CD4-positive, alpha-beta T cell (primary cell): Measurements from ENCODE around the gene PTPRN2. TPM values are rescaled to one million over a fixed set of nuclear protein-coding genes. Genes with fewer than 3 reads are reported as not detected.
"Not testable (repeated sequence)": the region's sequence is repeated elsewhere in the genome, so short reads cannot be mapped to it uniquely, and the experiment has no call there.

ENCODE experiments used
- ATAC-seq: fragments of 200-7000 bp; cut with Tn5 transposase; one replicate; pipeline ENCODE4 v1.10.0; 2022; ENCODE audit warnings: mild to moderate bottlenecking; ENCODE audit not compliant: poor library complexity
- CTCF ChIA-PET: fragments of 350-600 bp; sonication (Branson Sonifier 250); formaldehyde crosslinking; loops from one replicate; lab custom pipeline; 2021; ENCODE audit warnings: antibody characterized with exemption, inconsistent platforms; lab: Charles Lee
- POLR2A ChIA-PET: fragments of 350-600 bp; sonication (Branson Sonifier 250); formaldehyde crosslinking; loops from one replicate; lab custom pipeline; 2021; ENCODE audit warnings: antibody characterized with exemption, inconsistent platforms; lab: Charles Lee
- DNase-seq, 14 experiments: peaks; one replicate each; pipeline ENCODE4 v3.0.0-alpha.2; 2013 to 2020; ENCODE audit warnings: mixed read lengths in 2 of 14
- H3K27ac ChIP-seq, 2 donors: one replicate each; pipeline versions ENCODE4 v1.5.1 to v1.7.0; 2013; ENCODE audit warnings: low read length in 2 of 2, low read depth in 1 of 2, mild to moderate bottlenecking in 1 of 2
- H3K27me3 ChIP-seq, 2 experiments: 1 replicate in 1 of 2; 2 replicates in 1 of 2; pipeline versions ENCODE4 v1.6.1 to v1.7.0; 2013; ENCODE audit warnings: low read length in 2 of 2, control low read depth in 1 of 2, mild to moderate bottlenecking in 1 of 2, moderate library complexity in 1 of 2; ENCODE audit not compliant: insufficient read depth in 2 of 2, control insufficient read depth in 1 of 2
- H3K36me3 ChIP-seq: one replicate; pipeline ENCODE4 v1.6.1; 2013; ENCODE audit warnings: low read length, control low read depth; ENCODE audit not compliant: insufficient read depth
- H3K4me1 ChIP-seq: one replicate; pipeline ENCODE4 v1.6.1; 2013; ENCODE audit warnings: low read length, control low read depth; ENCODE audit not compliant: insufficient read depth
- H3K4me3 ChIP-seq: one replicate; pipeline ENCODE4 v1.5.1; 2013; ENCODE audit warnings: mild to moderate bottlenecking, low read length, moderate library complexity
- H3K9me3 ChIP-seq, 2 experiments: 1 replicate in 1 of 2; 2 replicates in 1 of 2; pipeline versions ENCODE4 v1.6.1 to v1.7.0; 2013; ENCODE audit warnings: low read length in 2 of 2, mild to moderate bottlenecking in 2 of 2, control low read depth in 1 of 2, moderate library complexity in 1 of 2; ENCODE audit not compliant: control insufficient read depth in 1 of 2, insufficient read depth in 1 of 2
- H3K27ac Mint-ChIP-seq: one replicate; pipeline ENCODE4 v1.8.0; 2020; ENCODE audit warnings: mixed read lengths
- H3K27me3 Mint-ChIP-seq: one replicate; pipeline ENCODE4 v1.8.0; 2021; ENCODE audit warnings: mixed read lengths
- H3K36me3 Mint-ChIP-seq: one replicate; pipeline ENCODE4 v1.8.0; 2021; ENCODE audit warnings: low read depth, mixed read lengths
- H3K4me1 Mint-ChIP-seq: one replicate; pipeline ENCODE4 v1.8.0; 2021; ENCODE audit warnings: low read depth, mixed read lengths
- H3K4me3 Mint-ChIP-seq: one replicate; pipeline ENCODE4 v1.8.0; 2020; ENCODE audit warnings: mild to moderate bottlenecking, mixed read lengths
- H3K9me3 Mint-ChIP-seq: one replicate; pipeline ENCODE4 v1.8.0; 2020; ENCODE audit warnings: mixed read lengths
- CTCF ChIP-seq: fragments of 200-600 bp; IDR thresholded peaks from one replicate; pipeline ENCODE4 v1.8.0; 2022; ENCODE audit warnings: antibody characterized with exemption, mild to moderate bottlenecking
- intact Hi-C, 2 experiments: fragments of 100-400 bp; cut with DNase I in 1 of 2; cut with micrococcal nuclease in 1 of 2; formaldehyde crosslinking; loops; one replicate each; pipeline versions ENCODE4 v1.15.1 to v1.9.0; 2023 to 2025; cut with DNase I, micrococcal nuclease
- total RNA-seq, 174 experiments: library from RNA in 2 of 174; stranded (reverse) in 2 of 174; gene quantifications; one replicate each; pipeline ENCODE4 v1.2.3 and lab custom pipeline; 2021 to 2026

The PTPRN2 gene
- total RNA-seq, 2 experiments from 2014 or later: 0.34 to 0.44 TPM

DNA sequence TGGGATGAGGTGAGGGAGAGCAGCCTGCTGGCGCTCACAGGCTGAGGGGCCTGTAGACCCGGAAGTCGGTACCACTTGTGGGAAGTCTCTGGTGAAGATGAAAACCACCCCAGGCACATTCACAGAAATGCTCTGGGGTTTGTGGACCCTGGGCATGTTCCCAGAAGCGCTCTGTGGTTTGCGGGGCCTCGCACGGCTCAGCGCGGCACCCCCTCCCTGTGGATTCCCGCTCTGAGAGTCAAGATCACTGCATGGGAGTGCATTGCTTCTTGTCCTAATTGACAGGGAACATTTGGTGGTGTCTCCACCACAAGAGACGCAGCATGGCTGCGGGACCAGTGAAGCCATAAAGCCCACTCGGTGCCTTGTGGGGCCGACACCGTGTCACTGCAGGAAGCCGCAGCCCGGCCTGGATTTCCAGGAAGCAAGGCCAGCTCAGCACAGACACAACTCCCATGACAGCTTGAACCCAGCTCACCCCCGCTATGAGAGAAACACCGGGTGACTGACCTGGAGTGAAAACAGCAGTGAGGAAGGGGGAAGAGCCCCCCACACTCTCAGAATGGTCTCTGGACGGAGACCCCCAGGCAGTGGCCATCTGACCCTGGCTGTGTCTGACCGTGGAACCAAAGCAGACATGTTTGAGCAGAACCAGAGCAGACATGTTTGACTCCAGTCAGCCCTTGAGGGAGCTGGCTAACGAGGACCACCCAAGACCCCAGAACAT lies 157.2 kb downstream of the PTPRN2 start:
- H3K4me3 Mint-ChIP-seq: no peak overlapping the region
- H3K9me3 Mint-ChIP-seq: no peaks in the 10 kb centered on the region
- Histone ChIP-seq H3K27me3 (peaks cover 0 to 2% of the 10 kb centered on the region in 2 experiments), H3K4me3 (no peak overlapping the region), H3K27ac (no peak overlapping the region), H3K36me3 (no peaks in the 10 kb centered on the region), H3K9me3 (peaks cover 0 to 5% of the 10 kb centered on the region in 2 experiments), H3K4me1 (no peaks in the 10 kb centered on the region)
- ATAC-seq (no peak), DNase-seq (no peak)
- intact Hi-C loops: no loop called here
- H3K27ac Mint-ChIP-seq: no peak overlapping the region
- H3K27me3 Mint-ChIP-seq: peaks cover 5% of the 10 kb centered on the region
- no peak for TF ChIP-seq CTCF
- CTCF ChIA-PET: no interaction called here
- no peaks in the 10 kb centered on the region for H3K4me1 Mint-ChIP-seq
- no peaks in the 10 kb centered on the region for H3K36me3 Mint-ChIP-seq
- POLR2A ChIA-PET: no interaction called here

DNA sequence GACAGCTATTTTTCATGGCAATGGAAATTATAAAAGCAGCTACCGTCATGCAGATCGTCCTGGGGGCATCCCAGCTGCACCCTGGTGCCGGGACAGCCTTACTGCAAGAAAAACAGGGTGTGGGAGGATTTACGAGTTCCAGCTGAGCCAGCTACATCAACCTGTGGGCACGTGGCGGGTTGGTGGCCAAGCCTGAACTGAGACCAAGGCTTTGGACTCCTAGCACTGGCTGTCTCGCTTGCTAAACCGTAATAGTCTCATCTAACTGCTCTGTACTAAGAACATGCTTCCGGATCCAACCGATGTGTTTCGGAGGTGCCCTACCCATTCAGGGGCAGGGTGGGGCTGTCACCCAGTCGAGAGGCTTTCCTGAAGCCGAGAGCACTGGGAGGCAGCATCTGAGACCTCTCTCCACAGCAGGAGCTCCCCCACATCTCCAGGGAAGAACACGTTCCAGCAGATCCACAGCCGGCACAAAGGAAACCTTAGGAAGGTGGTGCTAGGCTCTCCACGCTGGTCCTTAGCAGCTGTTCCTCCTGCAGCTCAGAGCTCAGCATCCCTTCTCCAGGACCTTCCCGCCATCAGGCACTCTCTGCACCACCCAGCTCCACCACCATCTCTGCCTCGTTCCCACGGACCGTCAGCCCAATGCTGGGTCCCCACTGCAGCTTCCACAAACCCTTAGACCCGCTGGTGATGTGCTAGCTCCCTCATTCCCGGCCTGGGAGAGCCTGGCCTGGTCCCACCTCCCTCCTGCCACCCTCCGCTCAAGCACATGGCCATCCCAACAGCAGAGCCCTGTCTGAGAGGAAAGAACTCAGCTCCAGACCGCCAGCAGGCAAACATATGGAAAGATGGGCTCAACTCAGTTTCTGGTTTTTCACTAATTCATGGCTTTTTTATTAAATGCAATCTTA lies 158.5 kb downstream of the PTPRN2 start:
- no peaks in the 10 kb centered on the region for H3K4me1 Mint-ChIP-seq
- no peak for TF ChIP-seq CTCF
- no peak for DNase-seq
- H3K9me3 ChIP-seq: peaks cover 0 to 5% of the 10 kb centered on the region in 2 experiments
- H3K27me3 ChIP-seq: peaks cover 0 to 2% of the 10 kb centered on the region in 2 experiments
- H3K4me3 Mint-ChIP-seq: no peak overlapping the region
- no peak overlapping the region for H3K4me3 ChIP-seq
- H3K27me3 Mint-ChIP-seq: peaks cover 2% of the 10 kb centered on the region
- no peak for ATAC-seq
- H3K4me1 ChIP-seq: no peaks in the 10 kb centered on the region
- H3K27ac Mint-ChIP-seq: no peak overlapping the region
- POLR2A ChIA-PET: no interaction called here
- no peaks in the 10 kb centered on the region for H3K36me3 ChIP-seq
- no peaks in the 10 kb centered on the region for H3K36me3 Mint-ChIP-seq
- H3K27ac ChIP-seq: no peak overlapping the region
- intact Hi-C loops: no loop called here
- no peaks in the 10 kb centered on the region for H3K9me3 Mint-ChIP-seq
- CTCF ChIA-PET: no interaction called here

DNA sequence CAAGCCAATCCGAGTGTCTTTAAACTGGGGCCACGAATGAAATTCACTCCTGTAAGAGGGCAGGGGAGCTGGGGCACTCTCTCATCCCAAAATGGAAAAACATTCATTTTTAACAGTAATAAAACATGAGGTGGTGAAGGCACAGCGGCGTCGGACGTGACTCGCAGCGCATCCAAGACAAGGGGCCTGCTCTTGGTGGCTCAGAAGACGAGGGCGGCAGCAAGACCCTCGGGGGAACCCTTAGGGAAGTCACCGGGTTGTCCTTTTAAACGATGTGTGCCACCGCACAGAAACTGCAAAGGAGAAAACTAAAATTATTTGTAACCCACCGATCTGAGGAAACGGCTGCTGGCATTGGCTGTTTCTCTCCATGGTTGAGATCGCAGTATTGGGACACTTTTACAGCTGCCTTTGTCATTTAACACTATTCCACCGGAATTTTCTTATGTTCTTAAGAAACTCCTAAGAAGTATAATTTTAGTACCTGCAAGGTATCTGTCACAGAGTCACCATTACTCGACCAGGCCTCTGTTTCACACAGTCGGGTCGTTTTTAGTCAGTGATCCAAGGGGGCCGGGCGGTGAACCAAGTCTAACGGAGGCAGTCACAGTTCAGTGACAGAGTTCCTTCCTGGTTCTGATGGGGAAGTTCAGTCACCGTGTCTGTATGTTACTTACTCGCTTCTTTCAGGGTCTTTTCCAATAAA lies 159.3 kb downstream of the PTPRN2 start:
- POLR2A ChIA-PET: no interaction called here
- Mint-ChIP-seq H3K27me3 (no peaks in the 10 kb centered on the region), H3K4me3 (no peak overlapping the region), H3K36me3 (no peaks in the 10 kb centered on the region), H3K27ac (no peak overlapping the region), H3K4me1 (no peaks in the 10 kb centered on the region), H3K9me3 (no peaks in the 10 kb centered on the region)
- ATAC-seq (no peak), DNase-seq (no peak)
- Histone ChIP-seq H3K4me3 (no peak overlapping the region), H3K36me3 (no peaks in the 10 kb centered on the region), H3K9me3 (peaks cover 0 to 5% of the 10 kb centered on the region in 2 experiments), H3K4me1 (no peaks in the 10 kb centered on the region), H3K27me3 (peaks cover 0 to 2% of the 10 kb centered on the region in 2 experiments), H3K27ac (no peak overlapping the region)
- intact Hi-C loops: no loop called here
- CTCF ChIA-PET: no interaction called here
- no peak for TF ChIP-seq CTCF

DNA sequence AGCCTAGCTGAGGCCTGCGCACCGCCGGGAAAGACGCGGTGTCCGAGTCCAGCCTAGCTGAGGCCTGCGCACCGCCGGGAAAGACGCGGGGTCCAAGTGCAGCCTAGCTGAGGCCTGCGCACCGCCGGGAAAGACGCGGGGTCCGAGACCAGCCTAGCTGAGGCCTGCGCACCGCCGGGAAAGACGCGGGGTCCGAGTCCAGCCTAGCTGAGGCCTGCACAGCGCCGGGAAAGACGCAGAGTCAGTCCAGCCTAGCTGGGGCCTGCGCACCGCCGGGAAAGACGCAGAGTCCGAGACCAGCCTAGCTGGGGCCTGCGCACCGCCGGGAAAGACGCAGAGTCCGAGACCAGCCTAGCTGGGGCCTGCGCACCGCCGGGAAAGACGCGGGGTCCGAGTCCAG lies 161.9 kb downstream of the PTPRN2 start:
- DNase-seq, H3K27ac Mint-ChIP-seq, H3K4me3 ChIP-seq, H3K27ac ChIP-seq, CTCF ChIA-PET, H3K4me1 Mint-ChIP-seq, H3K27me3 Mint-ChIP-seq, H3K9me3 Mint-ChIP-seq, H3K4me1 ChIP-seq, H3K4me3 Mint-ChIP-seq, H3K9me3 ChIP-seq, H3K27me3 ChIP-seq, intact Hi-C loops, H3K36me3 Mint-ChIP-seq, ATAC-seq, POLR2A ChIA-PET, H3K36me3 ChIP-seq: not testable (repeated sequence)
